T-helper 2 cell treated with Interferon-gamma antibody and Interleukin-4, amounts not matched to agents 100 ng/mL and 5 ng/mL, for 36 hours (primary cell): ENCODE measurements around the gene CSK. TPM values are rescaled to one million over a fixed set of nuclear protein-coding genes. Genes with fewer than 3 reads are reported as not detected.

ENCODE experiments used
- intact Hi-C: fragments of 100-400 bp; cut with micrococcal nuclease; formaldehyde crosslinking; loops from one replicate; pipeline ENCODE4 v1.15.1; 2023
- total RNA-seq: library from RNA; stranded (reverse); gene quantifications from 2 replicates; pipeline ENCODE4 v1.2.3, GENCODE V29; 2022

Gene CSK
- total RNA-seq, 1 donor from 2014 or later: 408 TPM

GRCh38 chr15:74770211-74770903 is 11.5 kb upstream of the CSK start:
- intact Hi-C loops: loop anchor here (2.0 kb wide), 2 partner anchors 22 to 72 kb away; partner anchors contain the start of gene ULK3

GRCh38 chr15:74773329-74773728 is 8.6 kb upstream of the CSK start:
- intact Hi-C loops: no loop called here

- intact Hi-C loops: no loop called here
Measured at GRCh38 chr15:74773731-74774252, 8.1 kb upstream of the CSK start.

- intact Hi-C loops: no loop called here
Measured at GRCh38 chr15:74775132-74775562, 6.7 kb upstream of the CSK start.

GRCh38 chr15:74775894-74776293 is 6.0 kb upstream of the CSK start:
- intact Hi-C loops: no loop called here

GRCh38 chr15:74776821-74777768 is 4.8 kb upstream of the CSK start:
- intact Hi-C loops: no loop called here

GRCh38 chr15:74777769-74778598 is 3.9 kb upstream of the CSK start:
- intact Hi-C loops: no loop called here

GRCh38 chr15:74778599-74778970 is 3.3 kb upstream of the CSK start:
- intact Hi-C loops: no loop called here

- intact Hi-C loops: no loop called here
Measured at GRCh38 chr15:74779162-74779648, 2.7 kb upstream of the CSK start.

- intact Hi-C loops: loop anchor here (1.0 to 5.0 kb wide), 8 partner anchors 8 to 1062 kb away; partner anchors contain the start of genes C15orf39, CLK3, FAM219B and UBE2Q2
Measured at GRCh38 chr15:74780523-74781430, 1.1 kb upstream of the CSK start.

- intact Hi-C loops: loop anchor here (5.0 kb wide), 4 partner anchors 125 to 1060 kb away; partner anchors contain the start of genes C15orf39, CLK3, FAM219B and UBE2Q2
Measured at GRCh38 chr15:74782259-74783071, 585 bp downstream of the CSK start.

- intact Hi-C loops: loop anchor here (5.0 kb wide), 4 partner anchors 124 to 1059 kb away; partner anchors contain the start of genes C15orf39, CLK3, FAM219B and UBE2Q2
Measured at GRCh38 chr15:74783072-74783807, 1.4 kb downstream of the CSK start.

- intact Hi-C loops: loop anchor here (5.0 kb wide), 4 partner anchors 124 to 1059 kb away; partner anchors contain the start of genes C15orf39, CLK3, FAM219B and UBE2Q2
Measured at GRCh38 chr15:74783808-74784175, 1.9 kb downstream of the CSK start.

GRCh38 chr15:74784426-74785193 is 2.7 kb downstream of the CSK start:
- intact Hi-C loops: loop anchor here (5.0 kb wide), 6 partner anchors 123 to 1058 kb away; partner anchors contain the start of genes C15orf39, CLK3, FAM219B and UBE2Q2

- intact Hi-C loops: loop anchor here (2.0 to 5.0 kb wide), 3 partner anchors 167 to 665 kb away; partner anchors contain the start of gene SIN3A
Measured at GRCh38 chr15:74785194-74786032, 3.5 kb downstream of the CSK start.

GRCh38 chr15:74786081-74786480 is 4.2 kb downstream of the CSK start:
- intact Hi-C loops: loop anchor here (2.0 to 5.0 kb wide), 3 partner anchors 166 to 665 kb away; partner anchors contain the start of gene SIN3A
